Measurements from ENCODE around the gene IGSF3.

Gene IGSF3

GRCh38 chr1:116667575-116668105, at the start of gene IGSF3:
TSS of gene IGSF3 (minus strand) at chr1:116667733. CDS start at chr1:116666326, 1,407 bp downstream.
- peak within 1 kb of the TSS; percentile 47 for H3K9ac ChIP-seq (ENCODE audit: low read length)
- H3K27ac ChIP-seq (ENCODE audit: low read length): no peak within 1 kb of the TSS
- H3K36me3 ChIP-seq (ENCODE audit: control insufficient read depth, low read depth, low read length): peaks cover 4% of the 10 kb centered on the region
- H3K27me3 ChIP-seq (ENCODE audit: control insufficient read depth, insufficient read depth, low read length): peaks cover 18% of the 10 kb centered on the region
- peak within 1 kb of the TSS; percentile 82 for H3K4me3 ChIP-seq (ENCODE audit: low read length)
- H3K9me3 ChIP-seq (ENCODE audit: control insufficient read depth, low read depth, low read length): no peaks in the 10 kb centered on the region
- peaks cover 18% of the 10 kb centered on the region for H3K4me1 ChIP-seq (ENCODE audit: control insufficient read depth, low read depth, low read length)

DNA sequence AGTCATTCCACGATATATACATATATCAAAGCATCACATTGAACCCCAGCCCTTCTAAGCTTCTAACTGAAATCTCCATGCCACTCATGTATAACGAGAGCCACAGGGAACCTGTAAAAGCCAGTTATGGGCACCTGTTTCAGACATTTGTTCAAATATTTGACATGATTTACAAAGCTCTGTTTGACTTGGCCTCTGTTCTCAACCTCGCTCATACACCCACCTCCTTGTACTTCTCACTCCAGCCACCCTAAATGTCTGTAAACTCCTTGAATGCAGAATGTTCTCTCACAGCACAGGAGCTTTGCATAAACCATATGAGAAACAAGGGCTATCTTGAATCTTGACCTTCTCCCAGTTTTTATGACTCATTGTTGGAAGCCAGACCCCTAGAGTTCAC, 49.8 kb upstream of the IGSF3 start:
- H3K36me3 ChIP-seq (ENCODE audit: control insufficient read depth, low read depth, low read length): no peaks in the 10 kb centered on the region
- H3K9me3 ChIP-seq (ENCODE audit: control insufficient read depth, low read depth, low read length): peaks cover 5% of the 10 kb centered on the region

DNA sequence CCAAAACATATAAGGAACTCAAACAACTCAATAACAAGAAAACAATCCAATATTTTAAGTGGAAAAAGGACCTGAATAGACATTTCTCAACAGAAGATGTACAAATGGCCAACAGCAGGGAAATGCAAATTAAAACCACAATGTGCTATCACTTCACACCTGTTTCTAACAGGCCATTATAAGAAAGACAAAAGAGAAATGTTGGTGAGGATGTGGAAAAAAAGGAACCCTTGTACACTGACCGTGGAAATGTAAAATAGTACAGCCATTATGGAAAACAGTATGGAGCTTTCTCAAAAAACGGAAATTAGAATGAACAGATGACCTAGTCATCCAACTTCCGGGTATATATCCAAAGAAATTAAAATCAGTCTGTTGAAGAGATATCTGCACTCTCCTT, 48.9 kb upstream of the IGSF3 start:
- H3K36me3 ChIP-seq (ENCODE audit: control insufficient read depth, low read depth, low read length): no peaks in the 10 kb centered on the region
- H3K4me3 ChIP-seq (ENCODE audit: low read length): no peak overlapping the region

More for the DNA sequence above, 49.8 kb upstream of the IGSF3 start:
- H3K9ac ChIP-seq (ENCODE audit: low read length): no peak overlapping the region
- H3K4me3 ChIP-seq (ENCODE audit: low read length): no peak overlapping the region
- H3K27me3 ChIP-seq (ENCODE audit: control insufficient read depth, insufficient read depth, low read length): no peaks in the 10 kb centered on the region
- H3K4me1 ChIP-seq (ENCODE audit: control insufficient read depth, low read depth, low read length): peaks cover 13% of the 10 kb centered on the region
- no peak overlapping the region for H3K27ac ChIP-seq (ENCODE audit: low read length)

DNA sequence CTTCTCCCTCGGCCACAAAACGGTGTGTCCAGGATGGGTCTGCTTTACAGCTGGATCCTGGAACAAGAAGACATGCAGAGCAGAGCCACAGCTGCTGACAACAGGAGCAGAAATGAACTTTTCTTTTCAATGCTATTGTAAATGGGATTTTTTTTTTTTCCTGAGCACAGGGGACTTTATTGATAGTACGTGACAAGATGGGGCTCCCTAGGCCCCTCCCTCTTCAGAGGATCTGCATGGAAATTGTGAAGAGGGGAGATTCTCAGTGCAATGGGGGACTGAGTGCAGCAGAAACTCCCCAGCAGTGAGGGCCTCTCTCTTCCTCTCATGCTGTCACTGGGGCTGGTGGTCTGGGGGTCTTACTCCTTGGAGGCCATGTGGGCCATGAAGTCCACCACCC, 45.9 kb upstream of the IGSF3 start:
- H3K4me3 ChIP-seq (ENCODE audit: low read length): no peak overlapping the region
- H3K4me1 ChIP-seq (ENCODE audit: control insufficient read depth, low read depth, low read length): peaks cover 22% of the 10 kb centered on the region
- H3K27me3 ChIP-seq (ENCODE audit: control insufficient read depth, insufficient read depth, low read length): no peaks in the 10 kb centered on the region
- peaks cover 5% of the 10 kb centered on the region for H3K9me3 ChIP-seq (ENCODE audit: control insufficient read depth, low read depth, low read length)
- peak overlapping the region; percentile 22 for H3K27ac ChIP-seq (ENCODE audit: low read length)
- H3K9ac ChIP-seq (ENCODE audit: low read length): no peak overlapping the region
- no peaks in the 10 kb centered on the region for H3K36me3 ChIP-seq (ENCODE audit: control insufficient read depth, low read depth, low read length)

More for the DNA sequence above, 48.9 kb upstream of the IGSF3 start:
- H3K27ac ChIP-seq (ENCODE audit: low read length): no peak overlapping the region
- peaks cover 5% of the 10 kb centered on the region for H3K9me3 ChIP-seq (ENCODE audit: control insufficient read depth, low read depth, low read length)
- no peak overlapping the region for H3K9ac ChIP-seq (ENCODE audit: low read length)
- no peaks in the 10 kb centered on the region for H3K27me3 ChIP-seq (ENCODE audit: control insufficient read depth, insufficient read depth, low read length)
- peaks cover 21% of the 10 kb centered on the region for H3K4me1 ChIP-seq (ENCODE audit: control insufficient read depth, low read depth, low read length)

DNA sequence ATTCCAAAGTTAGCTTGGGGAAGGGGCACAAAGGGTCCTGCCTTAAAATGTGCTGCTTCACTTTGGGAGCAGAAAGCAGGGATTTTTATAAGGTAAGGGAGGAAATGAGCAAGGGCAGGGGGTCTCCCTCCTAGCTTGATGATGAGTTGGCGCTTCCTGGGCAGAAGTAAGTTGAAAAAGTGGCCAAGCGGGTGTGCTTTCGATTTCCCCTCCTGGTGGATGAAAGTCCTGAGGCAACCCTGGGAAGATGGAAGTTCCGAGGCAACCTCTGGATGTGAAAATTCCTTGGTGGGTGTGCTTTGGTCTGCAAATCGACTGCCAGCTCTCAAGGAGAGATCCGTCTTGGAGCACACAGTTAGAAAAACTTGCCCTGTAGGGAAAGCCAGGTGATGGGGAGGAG, 45.0 kb upstream of the IGSF3 start:
- Histone ChIP-seq H3K4me3 (ENCODE audit: low read length) (peak overlapping the region; percentile 29), H3K9me3 (ENCODE audit: control insufficient read depth, low read depth, low read length) (peaks cover 5% of the 10 kb centered on the region), H3K4me1 (ENCODE audit: control insufficient read depth, low read depth, low read length) (peaks cover 22% of the 10 kb centered on the region), H3K27ac (ENCODE audit: low read length) (peak overlapping the region; percentile 78), H3K36me3 (ENCODE audit: control insufficient read depth, low read depth, low read length) (no peaks in the 10 kb centered on the region), H3K27me3 (ENCODE audit: control insufficient read depth, insufficient read depth, low read length) (no peaks in the 10 kb centered on the region), H3K9ac (ENCODE audit: low read length) (peak overlapping the region; percentile 51)

- H3K9me3 ChIP-seq (ENCODE audit: control insufficient read depth, low read depth, low read length): peaks cover 5% of the 10 kb centered on the region
- no peak overlapping the region for H3K4me3 ChIP-seq (ENCODE audit: low read length)
- H3K4me1 ChIP-seq (ENCODE audit: control insufficient read depth, low read depth, low read length): peaks cover 22% of the 10 kb centered on the region
- H3K27ac ChIP-seq (ENCODE audit: low read length): no peak overlapping the region
- H3K9ac ChIP-seq (ENCODE audit: low read length): no peak overlapping the region
- H3K36me3 ChIP-seq (ENCODE audit: control insufficient read depth, low read depth, low read length): no peaks in the 10 kb centered on the region
- no peaks in the 10 kb centered on the region for H3K27me3 ChIP-seq (ENCODE audit: control insufficient read depth, insufficient read depth, low read length)
These were observed 43.8 kb upstream of the IGSF3 start for GRCh38 chr1:116711263-116711840.

DNA sequence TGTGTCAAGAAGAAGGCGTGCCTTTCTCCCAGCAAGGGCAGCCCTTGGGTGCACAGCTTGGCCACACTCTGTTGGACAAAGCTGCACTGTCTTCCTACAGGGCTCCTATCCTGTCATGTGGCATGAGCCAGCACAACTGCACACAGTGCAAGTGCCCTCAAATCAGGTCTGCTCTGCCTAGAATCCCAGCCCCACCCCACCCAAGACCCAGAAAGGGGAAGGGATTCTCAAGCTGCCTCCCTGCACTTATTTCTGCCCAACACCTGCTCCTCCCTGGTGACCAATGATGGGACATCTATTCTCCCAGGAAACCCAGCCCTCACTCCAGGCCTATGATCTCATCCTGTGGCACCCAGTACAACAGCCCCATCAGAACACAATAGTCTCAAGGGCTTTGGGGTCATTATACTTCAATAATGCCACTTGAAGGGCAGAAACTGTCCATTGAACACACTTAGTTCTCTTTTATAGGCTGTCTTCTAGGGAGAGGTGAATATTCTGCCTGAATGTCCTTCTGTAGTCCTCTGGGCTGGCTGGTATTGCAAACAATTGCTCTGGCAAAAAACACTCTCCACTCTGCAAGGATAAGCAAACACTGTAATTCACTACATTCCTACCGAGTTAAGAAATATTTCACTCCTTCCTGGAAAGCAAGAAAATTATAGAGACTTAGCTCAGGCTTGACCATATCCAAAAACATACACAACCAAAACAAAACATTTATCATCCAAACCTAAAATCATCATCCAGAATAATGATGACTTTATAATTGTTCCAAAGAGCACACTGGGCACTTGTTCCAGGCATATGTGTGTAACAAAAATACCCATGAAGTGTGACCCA, 43.1 kb upstream of the IGSF3 start:
- Histone ChIP-seq H3K27ac (ENCODE audit: low read length) (no peak overlapping the region), H3K27me3 (ENCODE audit: control insufficient read depth, insufficient read depth, low read length) (no peaks in the 10 kb centered on the region), H3K4me1 (ENCODE audit: control insufficient read depth, low read depth, low read length) (peaks cover 22% of the 10 kb centered on the region), H3K9ac (ENCODE audit: low read length) (no peak overlapping the region), H3K4me3 (ENCODE audit: low read length) (no peak overlapping the region), H3K9me3 (ENCODE audit: control insufficient read depth, low read depth, low read length) (peaks cover 1% of the 10 kb centered on the region), H3K36me3 (ENCODE audit: control insufficient read depth, low read depth, low read length) (no peaks in the 10 kb centered on the region)

- Histone ChIP-seq H3K36me3 (ENCODE audit: control insufficient read depth, low read depth, low read length) (no peaks in the 10 kb centered on the region), H3K9ac (ENCODE audit: low read length) (no peak overlapping the region), H3K4me3 (ENCODE audit: low read length) (no peak overlapping the region), H3K27ac (ENCODE audit: low read length) (no peak overlapping the region), H3K9me3 (ENCODE audit: control insufficient read depth, low read depth, low read length) (no peaks in the 10 kb centered on the region), H3K4me1 (ENCODE audit: control insufficient read depth, low read depth, low read length) (peaks cover 22% of the 10 kb centered on the region), H3K27me3 (ENCODE audit: control insufficient read depth, insufficient read depth, low read length) (no peaks in the 10 kb centered on the region)
These were observed 42.2 kb upstream of the IGSF3 start for GRCh38 chr1:116709666-116710167.

DNA sequence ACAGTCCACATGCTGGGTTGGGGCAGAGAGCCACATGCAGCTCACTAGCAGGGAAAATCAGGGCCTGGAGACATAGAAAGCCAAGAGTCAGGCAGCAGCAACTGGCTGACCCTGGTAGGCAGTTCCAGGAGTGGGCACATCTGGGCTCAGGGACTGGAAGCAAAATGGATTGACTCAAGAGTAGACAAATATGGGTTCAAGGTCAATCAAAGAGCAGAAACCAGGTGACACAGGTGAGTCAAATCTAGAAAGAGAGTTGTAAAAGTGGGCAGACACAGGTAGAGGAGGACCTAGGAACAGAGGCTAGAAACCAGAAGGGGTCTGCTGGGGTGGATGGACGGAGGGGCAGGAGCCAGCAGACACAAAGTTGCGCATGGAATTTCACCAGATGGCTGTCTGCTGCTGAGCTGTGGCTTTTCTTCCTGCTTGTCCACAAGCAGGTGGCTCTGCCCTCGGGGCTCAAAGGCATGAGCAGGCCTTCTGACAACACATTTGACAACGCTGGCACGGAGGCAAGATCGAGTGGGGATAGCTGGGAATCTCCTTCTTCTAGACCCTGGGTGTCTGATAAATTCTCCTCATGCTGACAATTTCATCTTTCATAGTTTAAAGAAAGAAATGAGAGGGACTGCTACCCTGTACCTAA, 40.8 kb upstream of the IGSF3 start:
- Histone ChIP-seq H3K27me3 (ENCODE audit: control insufficient read depth, insufficient read depth, low read length) (no peaks in the 10 kb centered on the region), H3K4me3 (ENCODE audit: low read length) (no peak overlapping the region), H3K36me3 (ENCODE audit: control insufficient read depth, low read depth, low read length) (no peaks in the 10 kb centered on the region), H3K9ac (ENCODE audit: low read length) (no peak overlapping the region), H3K9me3 (ENCODE audit: control insufficient read depth, low read depth, low read length) (no peaks in the 10 kb centered on the region), H3K4me1 (ENCODE audit: control insufficient read depth, low read depth, low read length) (peaks cover 19% of the 10 kb centered on the region), H3K27ac (ENCODE audit: low read length) (no peak overlapping the region)

DNA sequence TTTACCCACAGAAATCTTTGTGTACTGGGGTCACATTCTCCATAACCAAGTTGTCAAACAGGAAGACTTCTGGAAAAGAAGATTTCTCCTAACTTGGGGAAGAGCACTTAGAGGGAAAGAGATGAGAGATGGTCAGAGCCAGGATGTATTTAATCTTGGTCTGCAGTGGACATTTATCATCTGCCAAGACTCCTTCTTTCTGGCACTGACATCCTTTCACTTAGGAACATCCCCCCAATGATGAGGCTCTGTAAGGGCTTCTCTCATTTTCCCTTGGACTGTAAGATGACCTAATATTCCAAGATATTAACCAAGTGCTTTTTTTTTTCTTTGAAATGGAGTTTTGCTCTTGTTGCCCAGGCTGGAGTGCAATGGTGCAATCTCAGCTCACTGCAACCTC, 39.3 kb upstream of the IGSF3 start:
- no peaks in the 10 kb centered on the region for H3K36me3 ChIP-seq (ENCODE audit: control insufficient read depth, low read depth, low read length)
- H3K27ac ChIP-seq (ENCODE audit: low read length): no peak overlapping the region
- H3K4me3 ChIP-seq (ENCODE audit: low read length): no peak overlapping the region
- no peaks in the 10 kb centered on the region for H3K9me3 ChIP-seq (ENCODE audit: control insufficient read depth, low read depth, low read length)
- H3K9ac ChIP-seq (ENCODE audit: low read length): no peak overlapping the region
- peaks cover 4% of the 10 kb centered on the region for H3K4me1 ChIP-seq (ENCODE audit: control insufficient read depth, low read depth, low read length)
- no peaks in the 10 kb centered on the region for H3K27me3 ChIP-seq (ENCODE audit: control insufficient read depth, insufficient read depth, low read length)

- no peaks in the 10 kb centered on the region for H3K36me3 ChIP-seq (ENCODE audit: control insufficient read depth, low read depth, low read length)
These were observed 38.6 kb upstream of the IGSF3 start for GRCh38 chr1:116706123-116706522.

More at GRCh38 chr1:116706123-116706522, 38.6 kb upstream of the IGSF3 start:
- Histone ChIP-seq H3K9ac (ENCODE audit: low read length) (no peak overlapping the region), H3K4me3 (ENCODE audit: low read length) (no peak overlapping the region), H3K9me3 (ENCODE audit: control insufficient read depth, low read depth, low read length) (no peaks in the 10 kb centered on the region), H3K27me3 (ENCODE audit: control insufficient read depth, insufficient read depth, low read length) (no peaks in the 10 kb centered on the region), H3K27ac (ENCODE audit: low read length) (no peak overlapping the region), H3K4me1 (ENCODE audit: control insufficient read depth, low read depth, low read length) (no peaks in the 10 kb centered on the region)

Measured in iPS-18a (cell line).